Endothelial cell of umbilical vein (primary cell): ENCODE results near the gene ELP6.

Experiments used
- POLR2A ChIP-seq: IDR thresholded peaks from 2 replicates; pipeline ENCODE4 v1.6.1; 2012; ENCODE audit warnings: low read depth, mild to moderate bottlenecking, control low read depth, low read length
- POLR2AphosphoS5 ChIP-seq: IDR thresholded peaks from 2 replicates; pipeline ENCODE4 v1.6.1; 2012; ENCODE audit warnings: low read depth, mild to moderate bottlenecking, control low read depth, low read length, moderate library complexity; ENCODE audit not compliant: insufficient read depth
- TF ChIP-seq, protein P1 (sequence below), 2 donors: IDR thresholded peaks; 1 replicate in 1 of 2; 2 replicates in 1 of 2; pipeline ENCODE4 v1.5.1; 2011; ENCODE audit warnings: low read length in 2 of 2, mild to moderate bottlenecking in 2 of 2, moderate library complexity in 2 of 2, control low read depth in 1 of 2, inconsistent platforms in 1 of 2, low read depth in 1 of 2; ENCODE audit not compliant: insufficient read depth in 1 of 2; ENCODE audit errors: extremely low read depth in 1 of 2

DNA sequence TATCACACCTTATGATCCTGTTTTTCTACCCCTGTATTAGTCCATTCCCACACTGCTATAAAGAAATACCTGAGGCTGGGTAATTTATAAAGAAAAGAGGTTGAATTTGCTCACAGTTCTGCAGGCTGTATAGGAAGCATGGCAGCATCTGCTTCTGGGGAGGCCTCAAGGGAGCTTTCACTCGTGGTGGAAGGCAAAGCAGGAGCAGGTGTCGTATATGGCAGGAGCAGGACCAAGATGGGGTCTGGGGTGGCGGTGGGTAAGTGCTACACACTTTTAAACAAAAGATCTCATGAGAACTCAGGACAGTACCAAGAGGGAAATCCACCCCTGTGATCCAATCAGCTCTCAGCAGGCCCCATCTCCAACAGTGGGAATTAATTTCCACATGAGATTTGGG lies 22.3 kb downstream of the ELP6 start:
- TF ChIP-seq POLR2A (no peak), POLR2AphosphoS5 (no peak)
- TF ChIP-seq, protein P1, sequence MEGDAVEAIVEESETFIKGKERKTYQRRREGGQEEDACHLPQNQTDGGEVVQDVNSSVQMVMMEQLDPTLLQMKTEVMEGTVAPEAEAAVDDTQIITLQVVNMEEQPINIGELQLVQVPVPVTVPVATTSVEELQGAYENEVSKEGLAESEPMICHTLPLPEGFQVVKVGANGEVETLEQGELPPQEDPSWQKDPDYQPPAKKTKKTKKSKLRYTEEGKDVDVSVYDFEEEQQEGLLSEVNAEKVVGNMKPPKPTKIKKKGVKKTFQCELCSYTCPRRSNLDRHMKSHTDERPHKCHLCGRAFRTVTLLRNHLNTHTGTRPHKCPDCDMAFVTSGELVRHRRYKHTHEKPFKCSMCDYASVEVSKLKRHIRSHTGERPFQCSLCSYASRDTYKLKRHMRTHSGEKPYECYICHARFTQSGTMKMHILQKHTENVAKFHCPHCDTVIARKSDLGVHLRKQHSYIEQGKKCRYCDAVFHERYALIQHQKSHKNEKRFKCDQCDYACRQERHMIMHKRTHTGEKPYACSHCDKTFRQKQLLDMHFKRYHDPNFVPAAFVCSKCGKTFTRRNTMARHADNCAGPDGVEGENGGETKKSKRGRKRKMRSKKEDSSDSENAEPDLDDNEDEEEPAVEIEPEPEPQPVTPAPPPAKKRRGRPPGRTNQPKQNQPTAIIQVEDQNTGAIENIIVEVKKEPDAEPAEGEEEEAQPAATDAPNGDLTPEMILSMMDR (IDR thresholded peaks at IDR 0.05; ENCODE audit: extremely low read depth in 1 of 2, insufficient read depth in 1 of 2, low read depth in 1 of 2, low read length in 2 of 2), result no peak
